SK-N-SH (cell line): Measurements from ENCODE around the gene GAS1.

Experiments
- EP300 ChIP-seq, 2 experiments: IDR thresholded peaks; 2 replicates each; pipeline versions ENCODE4 v1.4.0 to v1.6.1; 2012; ENCODE audit warnings: borderline replicate concordance in 1 of 2, low read depth in 1 of 2, low read length in 1 of 2
- EZH2phosphoT487 ChIP-seq: fragments of 200-600 bp; sonication (generic); IDR thresholded peaks from 2 replicates; pipeline ENCODE4 v1.6.1; 2017; ENCODE audit warnings: low read depth, mixed run types, mild to moderate bottlenecking, antibody characterized with exemption, moderate library complexity, borderline replicate concordance
- FOXM1 ChIP-seq: IDR thresholded peaks from 2 replicates; pipeline ENCODE4 v1.4.0; 2012; ENCODE audit warnings: low read depth, mild to moderate bottlenecking
- JUND ChIP-seq: IDR thresholded peaks from 2 replicates; pipeline ENCODE4 v1.4.0; 2012
- RFX5 ChIP-seq: IDR thresholded peaks from 2 replicates; pipeline ENCODE4 v1.6.1; 2012; ENCODE audit warnings: mild to moderate bottlenecking, improper control_type of control experiment, low read length
- SMC3 ChIP-seq: IDR thresholded peaks from 2 replicates; pipeline ENCODE4 v1.6.1; 2012; ENCODE audit warnings: low read depth, low read length, improper control_type of control experiment
- TAF1 ChIP-seq: IDR thresholded peaks from 2 replicates; pipeline ENCODE4 v1.6.1; 2012; ENCODE audit warnings: low read depth, mild to moderate bottlenecking, low read length, moderate library complexity, borderline replicate concordance
- TF ChIP-seq, protein P1 (sequence below): fragments of 200-600 bp; sonication (generic); IDR thresholded peaks from 2 replicates; pipeline ENCODE4 v1.6.1; 2017; ENCODE audit warnings: antibody characterized with exemption, mild to moderate bottlenecking, moderate library complexity

DNA sequence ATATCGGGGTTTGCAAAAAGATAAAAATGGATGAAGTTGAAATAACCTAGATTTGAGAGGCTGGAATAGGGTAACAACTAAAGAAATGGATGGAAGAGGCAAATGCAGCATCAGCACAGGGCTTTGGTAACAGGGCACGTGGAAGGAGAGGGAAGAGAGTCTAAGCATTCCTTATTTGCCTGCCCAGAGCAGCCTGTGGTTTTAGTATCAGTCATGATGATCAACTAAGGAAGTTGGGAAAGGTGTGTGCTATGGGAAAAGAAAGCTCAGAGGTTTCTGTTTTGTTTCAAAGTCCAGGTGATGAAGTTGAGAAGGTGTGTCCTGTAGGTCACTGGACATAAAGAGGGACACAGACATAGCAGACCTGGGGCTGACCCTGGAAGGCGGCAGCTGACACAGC is 28.8 kb downstream of the GAS1 start:
- TF ChIP-seq EZH2phosphoT487, result no peak
- TF ChIP-seq SMC3, result no peak
- TF ChIP-seq, protein P1, sequence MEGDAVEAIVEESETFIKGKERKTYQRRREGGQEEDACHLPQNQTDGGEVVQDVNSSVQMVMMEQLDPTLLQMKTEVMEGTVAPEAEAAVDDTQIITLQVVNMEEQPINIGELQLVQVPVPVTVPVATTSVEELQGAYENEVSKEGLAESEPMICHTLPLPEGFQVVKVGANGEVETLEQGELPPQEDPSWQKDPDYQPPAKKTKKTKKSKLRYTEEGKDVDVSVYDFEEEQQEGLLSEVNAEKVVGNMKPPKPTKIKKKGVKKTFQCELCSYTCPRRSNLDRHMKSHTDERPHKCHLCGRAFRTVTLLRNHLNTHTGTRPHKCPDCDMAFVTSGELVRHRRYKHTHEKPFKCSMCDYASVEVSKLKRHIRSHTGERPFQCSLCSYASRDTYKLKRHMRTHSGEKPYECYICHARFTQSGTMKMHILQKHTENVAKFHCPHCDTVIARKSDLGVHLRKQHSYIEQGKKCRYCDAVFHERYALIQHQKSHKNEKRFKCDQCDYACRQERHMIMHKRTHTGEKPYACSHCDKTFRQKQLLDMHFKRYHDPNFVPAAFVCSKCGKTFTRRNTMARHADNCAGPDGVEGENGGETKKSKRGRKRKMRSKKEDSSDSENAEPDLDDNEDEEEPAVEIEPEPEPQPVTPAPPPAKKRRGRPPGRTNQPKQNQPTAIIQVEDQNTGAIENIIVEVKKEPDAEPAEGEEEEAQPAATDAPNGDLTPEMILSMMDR, result no peak
- TF ChIP-seq RFX5, result no peak
- TF ChIP-seq TAF1, result no peak
- TF ChIP-seq EP300 (IDR thresholded peaks at IDR 0.05; ENCODE audit: borderline replicate concordance in 1 of 2, low read depth in 1 of 2, low read length in 1 of 2), result no peak
- TF ChIP-seq JUND, result no peak
- no peak for TF ChIP-seq FOXM1
